ENCODE results near the gene PHETA1. TPM values are rescaled to one million over a fixed set of nuclear protein-coding genes. Genes with fewer than 3 reads are reported as not detected.
"Not testable (repeated sequence)": the region's sequence is repeated elsewhere in the genome, so short reads cannot be mapped to it uniquely, and the experiment has no call there.

PHETA1 gene
- total RNA-seq, 1 donor from 2014 or later = 31.3 TPM

DNA sequence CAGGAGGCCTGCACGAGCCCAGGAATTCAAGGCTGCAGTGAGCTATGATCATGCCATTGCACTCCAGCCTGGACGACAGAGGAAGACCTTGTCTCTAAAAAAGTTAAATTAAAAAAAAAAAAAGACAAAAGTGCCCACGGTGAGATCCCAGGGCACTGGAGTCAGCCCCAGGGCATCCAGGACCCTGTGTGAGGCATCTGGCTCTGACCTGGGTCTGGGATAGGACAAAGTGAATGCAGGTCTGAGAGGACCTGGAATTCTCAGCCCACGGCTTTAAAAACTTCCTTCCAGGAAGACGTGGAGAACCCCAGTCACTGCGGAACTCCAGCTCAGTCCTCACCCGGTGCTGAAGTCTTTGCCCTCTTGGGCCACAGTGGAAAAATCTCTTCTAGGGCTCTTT, 33.1 kb downstream of the PHETA1 start:
- no peak overlapping the region for H3K27ac Mint-ChIP-seq
- no peak for DNase-seq (ENCODE audit: low spot score, unreplicated experiment)
- no peaks in the 10 kb centered on the region for H3K27me3 Mint-ChIP-seq
- H3K4me1 Mint-ChIP-seq (ENCODE audit: low read depth) = no peaks in the 10 kb centered on the region
- peaks cover 18% of the 10 kb centered on the region for H3K36me3 Mint-ChIP-seq (ENCODE audit: insufficient read depth)
- no peaks in the 10 kb centered on the region for H3K9me3 Mint-ChIP-seq (ENCODE audit: low read depth)
- TF ChIP-seq, protein P1, sequence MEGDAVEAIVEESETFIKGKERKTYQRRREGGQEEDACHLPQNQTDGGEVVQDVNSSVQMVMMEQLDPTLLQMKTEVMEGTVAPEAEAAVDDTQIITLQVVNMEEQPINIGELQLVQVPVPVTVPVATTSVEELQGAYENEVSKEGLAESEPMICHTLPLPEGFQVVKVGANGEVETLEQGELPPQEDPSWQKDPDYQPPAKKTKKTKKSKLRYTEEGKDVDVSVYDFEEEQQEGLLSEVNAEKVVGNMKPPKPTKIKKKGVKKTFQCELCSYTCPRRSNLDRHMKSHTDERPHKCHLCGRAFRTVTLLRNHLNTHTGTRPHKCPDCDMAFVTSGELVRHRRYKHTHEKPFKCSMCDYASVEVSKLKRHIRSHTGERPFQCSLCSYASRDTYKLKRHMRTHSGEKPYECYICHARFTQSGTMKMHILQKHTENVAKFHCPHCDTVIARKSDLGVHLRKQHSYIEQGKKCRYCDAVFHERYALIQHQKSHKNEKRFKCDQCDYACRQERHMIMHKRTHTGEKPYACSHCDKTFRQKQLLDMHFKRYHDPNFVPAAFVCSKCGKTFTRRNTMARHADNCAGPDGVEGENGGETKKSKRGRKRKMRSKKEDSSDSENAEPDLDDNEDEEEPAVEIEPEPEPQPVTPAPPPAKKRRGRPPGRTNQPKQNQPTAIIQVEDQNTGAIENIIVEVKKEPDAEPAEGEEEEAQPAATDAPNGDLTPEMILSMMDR (IDR thresholded peaks at IDR 0.05; ENCODE audit: unreplicated experiment) = no peak
- H3K4me3 Mint-ChIP-seq (ENCODE audit: low read depth) = no peak overlapping the region

DNA sequence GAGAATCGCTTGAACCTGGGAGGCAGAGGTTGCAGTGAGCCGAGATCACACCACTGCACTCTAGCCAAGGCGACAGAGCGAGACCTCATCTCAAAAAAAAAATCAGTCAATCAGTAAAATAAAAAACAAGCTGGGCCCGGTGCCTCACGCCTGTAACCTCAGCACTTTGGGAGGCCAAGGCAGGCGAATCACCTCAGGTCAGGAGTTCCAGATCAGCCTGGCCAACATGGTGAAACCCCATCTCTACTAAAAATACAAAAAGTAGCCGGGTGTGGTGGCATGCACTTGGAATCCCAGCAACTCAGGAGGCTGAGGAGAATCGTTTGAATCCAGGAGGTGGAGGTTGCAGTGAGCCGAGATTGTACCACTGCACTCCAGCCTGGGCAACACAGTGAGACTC, 33.6 kb downstream of the PHETA1 start:
- peaks cover 18% of the 10 kb centered on the region for H3K36me3 Mint-ChIP-seq (ENCODE audit: insufficient read depth)
- DNase-seq (ENCODE audit: low spot score, unreplicated experiment); H3K27ac Mint-ChIP-seq; H3K4me1 Mint-ChIP-seq (ENCODE audit: low read depth); H3K4me3 Mint-ChIP-seq (ENCODE audit: low read depth); H3K9me3 Mint-ChIP-seq (ENCODE audit: low read depth); H3K27me3 Mint-ChIP-seq: not testable (repeated sequence)

DNA sequence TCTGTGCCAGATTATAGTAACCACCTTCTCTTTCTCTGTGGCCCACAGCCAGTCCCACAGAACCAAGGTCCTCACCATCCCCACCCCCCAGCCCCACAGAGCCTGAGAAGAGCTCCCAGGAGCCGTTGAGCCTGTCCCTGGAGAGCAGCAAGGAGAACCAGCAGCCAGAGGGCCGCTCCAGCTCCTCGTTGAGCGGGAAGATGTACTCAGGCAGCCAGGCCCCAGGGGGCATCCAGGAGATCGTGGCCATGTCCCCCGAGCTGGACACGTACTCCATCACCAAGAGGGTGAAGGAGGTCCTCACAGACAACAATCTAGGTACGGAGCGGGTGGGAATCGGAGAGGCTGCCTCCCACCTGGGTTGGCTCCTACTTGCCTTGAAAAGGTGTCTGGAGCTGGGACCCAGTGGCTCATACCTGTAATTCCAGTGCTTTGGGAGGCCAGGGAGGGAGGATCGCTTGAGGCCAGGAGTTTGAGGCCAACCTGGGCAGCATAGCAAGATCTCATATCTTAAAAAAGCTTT, 34.4 kb downstream of the PHETA1 start:
- Mint-ChIP-seq H3K9me3 (ENCODE audit: low read depth) (no peaks in the 10 kb centered on the region), H3K27ac (no peak overlapping the region), H3K4me3 (ENCODE audit: low read depth) (no peak overlapping the region), H3K36me3 (ENCODE audit: insufficient read depth) (peaks cover 17% of the 10 kb centered on the region), H3K4me1 (ENCODE audit: low read depth) (no peaks in the 10 kb centered on the region), H3K27me3 (no peaks in the 10 kb centered on the region)
- TF ChIP-seq, protein P1 (IDR thresholded peaks at IDR 0.05; ENCODE audit: unreplicated experiment) = no peak
- no peak for DNase-seq (ENCODE audit: low spot score, unreplicated experiment)

DNA sequence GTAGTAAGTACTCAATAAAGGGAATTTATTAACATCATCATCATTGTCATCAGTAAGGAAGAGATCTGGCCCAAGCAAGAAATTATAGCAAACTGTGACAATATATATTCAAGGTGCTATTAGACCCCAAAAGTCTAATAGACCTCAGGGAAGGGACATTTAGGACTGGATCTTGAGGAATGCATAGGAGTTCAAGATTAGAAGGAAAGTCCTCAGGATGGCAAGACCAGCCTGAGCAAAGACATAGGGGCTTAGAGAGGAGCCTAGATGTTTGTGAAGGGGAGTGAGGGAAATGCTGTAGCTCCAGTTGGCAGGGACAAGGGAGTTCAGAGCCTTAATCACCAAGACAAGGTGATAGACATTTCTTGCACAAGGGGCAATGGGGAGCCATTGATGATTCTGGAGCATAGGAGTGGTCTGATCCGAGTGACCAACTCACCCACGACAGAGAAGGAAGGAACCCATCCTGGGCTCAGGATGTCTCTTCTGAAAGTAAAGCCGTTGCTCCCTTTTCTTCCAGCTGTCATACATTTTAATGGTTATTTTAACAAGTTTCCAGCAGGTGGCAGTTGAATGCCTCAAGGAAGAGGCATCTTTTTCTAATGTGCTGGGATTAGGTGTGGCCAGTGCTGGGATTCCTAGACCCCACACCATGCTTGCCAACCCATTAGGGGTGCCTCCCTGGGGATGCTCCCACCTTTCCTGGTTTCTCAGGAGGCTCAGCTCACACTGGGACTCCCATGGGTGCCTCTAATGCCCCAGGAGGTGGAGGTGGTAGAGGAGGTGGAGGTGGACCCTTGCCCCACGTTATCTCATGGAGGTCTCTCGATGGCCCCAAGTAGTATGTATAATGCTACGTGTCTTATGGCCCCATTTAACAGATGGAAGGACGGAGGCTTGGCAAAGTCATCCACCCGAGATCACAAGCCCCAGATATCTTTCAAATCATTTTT, 37.8 kb downstream of the PHETA1 start:
- DNase-seq (ENCODE audit: low spot score, unreplicated experiment) = no peak
- Mint-ChIP-seq H3K4me3 (ENCODE audit: low read depth) (no peak overlapping the region), H3K27ac (no peak overlapping the region), H3K9me3 (ENCODE audit: low read depth) (no peaks in the 10 kb centered on the region), H3K4me1 (ENCODE audit: low read depth) (no peaks in the 10 kb centered on the region), H3K27me3 (no peaks in the 10 kb centered on the region), H3K36me3 (ENCODE audit: insufficient read depth) (peaks cover 16% of the 10 kb centered on the region)
- TF ChIP-seq, protein P1 (IDR thresholded peaks at IDR 0.05; ENCODE audit: unreplicated experiment) = peak; percentile 41

DNA sequence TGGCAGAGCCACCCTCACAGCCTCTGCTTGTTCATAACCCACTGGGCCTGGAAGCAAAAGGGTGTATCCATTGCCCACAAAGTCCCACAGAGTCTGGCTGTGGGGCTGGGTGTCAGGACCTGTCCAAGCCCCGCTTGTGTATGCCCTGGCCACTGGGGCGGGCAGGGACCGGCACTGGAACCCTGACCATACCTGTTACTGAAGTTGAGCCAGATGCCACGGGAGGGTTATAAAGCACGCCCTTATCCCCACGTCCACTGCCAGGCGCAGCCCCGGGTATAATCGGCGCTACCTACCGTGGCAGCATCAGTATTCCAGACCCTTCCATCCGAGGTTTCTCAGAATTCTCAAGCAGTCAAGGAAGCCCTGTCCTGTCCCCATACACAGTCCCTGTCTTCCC, 40.8 kb downstream of the PHETA1 start:
- Mint-ChIP-seq H3K27ac (no peak overlapping the region), H3K4me3 (ENCODE audit: low read depth) (no peak overlapping the region), H3K4me1 (ENCODE audit: low read depth) (no peaks in the 10 kb centered on the region), H3K9me3 (ENCODE audit: low read depth) (no peaks in the 10 kb centered on the region), H3K27me3 (no peaks in the 10 kb centered on the region), H3K36me3 (ENCODE audit: insufficient read depth) (peaks cover 15% of the 10 kb centered on the region)
- TF ChIP-seq, protein P1 (IDR thresholded peaks at IDR 0.05; ENCODE audit: unreplicated experiment) = no peak
- DNase-seq (ENCODE audit: low spot score, unreplicated experiment) = no peak
